ENCODE results near the gene PC.
"Not testable (repeated sequence)": the region's sequence is repeated elsewhere in the genome, so short reads cannot be mapped to it uniquely, and the experiment has no call there.

PC gene

DNA sequence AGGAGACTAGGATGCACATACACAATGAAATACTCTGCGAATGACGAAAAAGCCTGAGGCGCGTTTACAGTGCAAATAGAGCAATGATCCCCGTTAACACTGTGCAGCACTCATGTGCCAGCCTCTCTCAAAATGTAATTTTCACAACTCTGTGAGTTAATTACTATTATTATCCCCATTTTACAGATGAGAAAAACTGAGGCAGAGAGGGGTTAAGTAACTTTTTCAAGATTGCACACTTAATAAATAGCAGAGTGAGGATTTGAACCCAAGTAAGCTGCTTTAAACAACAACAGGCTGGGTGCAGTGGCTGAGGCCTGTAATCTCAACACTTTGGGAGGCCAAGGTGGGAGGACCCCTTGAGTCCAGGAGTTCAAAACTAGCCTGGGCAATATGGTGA, 43.1 kb upstream of the PC start:
- H3K4me3 Mint-ChIP-seq: no peak overlapping the region
- TF ChIP-seq, protein P1, sequence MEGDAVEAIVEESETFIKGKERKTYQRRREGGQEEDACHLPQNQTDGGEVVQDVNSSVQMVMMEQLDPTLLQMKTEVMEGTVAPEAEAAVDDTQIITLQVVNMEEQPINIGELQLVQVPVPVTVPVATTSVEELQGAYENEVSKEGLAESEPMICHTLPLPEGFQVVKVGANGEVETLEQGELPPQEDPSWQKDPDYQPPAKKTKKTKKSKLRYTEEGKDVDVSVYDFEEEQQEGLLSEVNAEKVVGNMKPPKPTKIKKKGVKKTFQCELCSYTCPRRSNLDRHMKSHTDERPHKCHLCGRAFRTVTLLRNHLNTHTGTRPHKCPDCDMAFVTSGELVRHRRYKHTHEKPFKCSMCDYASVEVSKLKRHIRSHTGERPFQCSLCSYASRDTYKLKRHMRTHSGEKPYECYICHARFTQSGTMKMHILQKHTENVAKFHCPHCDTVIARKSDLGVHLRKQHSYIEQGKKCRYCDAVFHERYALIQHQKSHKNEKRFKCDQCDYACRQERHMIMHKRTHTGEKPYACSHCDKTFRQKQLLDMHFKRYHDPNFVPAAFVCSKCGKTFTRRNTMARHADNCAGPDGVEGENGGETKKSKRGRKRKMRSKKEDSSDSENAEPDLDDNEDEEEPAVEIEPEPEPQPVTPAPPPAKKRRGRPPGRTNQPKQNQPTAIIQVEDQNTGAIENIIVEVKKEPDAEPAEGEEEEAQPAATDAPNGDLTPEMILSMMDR (IDR thresholded peaks at IDR 0.05; ENCODE audit: unreplicated experiment in 3 of 3): no peak

DNA sequence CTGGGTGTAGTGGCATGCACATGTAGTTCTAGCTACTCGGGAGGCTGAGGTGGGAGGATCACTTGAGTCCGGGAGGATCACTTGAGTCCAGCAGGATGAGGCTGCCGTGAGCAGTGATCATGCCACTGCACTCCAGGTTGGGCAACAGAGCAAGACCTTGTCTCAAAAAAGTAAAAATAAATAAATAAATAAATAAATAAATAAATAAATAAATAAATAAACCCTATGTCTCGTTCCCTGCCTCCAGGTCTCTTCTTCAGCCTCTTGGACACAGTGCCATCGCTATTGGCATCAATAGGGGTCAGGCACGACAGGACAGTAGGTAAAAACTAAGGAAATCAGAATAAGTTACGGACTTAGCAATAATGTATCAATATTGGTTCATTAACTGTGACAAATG, 41.4 kb upstream of the PC start:
- TF ChIP-seq, protein P1 (IDR thresholded peaks at IDR 0.05; ENCODE audit: unreplicated experiment in 3 of 3): no peak
- H3K9me3 Mint-ChIP-seq: no peaks in the 10 kb centered on the region
- no peak overlapping the region for H3K4me3 Mint-ChIP-seq
- no peak overlapping the region for H3K27ac Mint-ChIP-seq
- H3K4me1 Mint-ChIP-seq: peaks cover 9% of the 10 kb centered on the region
- peaks cover 12% of the 10 kb centered on the region for H3K27me3 Mint-ChIP-seq (ENCODE audit: low read depth)
- H3K36me3 Mint-ChIP-seq (ENCODE audit: low read depth): no peaks in the 10 kb centered on the region

More for the DNA sequence above, 43.1 kb upstream of the PC start:
- peaks cover 9% of the 10 kb centered on the region for H3K4me1 Mint-ChIP-seq
- no peaks in the 10 kb centered on the region for H3K9me3 Mint-ChIP-seq
- peaks cover 17% of the 10 kb centered on the region for H3K27me3 Mint-ChIP-seq (ENCODE audit: low read depth)
- H3K36me3 Mint-ChIP-seq (ENCODE audit: low read depth): no peaks in the 10 kb centered on the region
- no peak overlapping the region for H3K27ac Mint-ChIP-seq

DNA sequence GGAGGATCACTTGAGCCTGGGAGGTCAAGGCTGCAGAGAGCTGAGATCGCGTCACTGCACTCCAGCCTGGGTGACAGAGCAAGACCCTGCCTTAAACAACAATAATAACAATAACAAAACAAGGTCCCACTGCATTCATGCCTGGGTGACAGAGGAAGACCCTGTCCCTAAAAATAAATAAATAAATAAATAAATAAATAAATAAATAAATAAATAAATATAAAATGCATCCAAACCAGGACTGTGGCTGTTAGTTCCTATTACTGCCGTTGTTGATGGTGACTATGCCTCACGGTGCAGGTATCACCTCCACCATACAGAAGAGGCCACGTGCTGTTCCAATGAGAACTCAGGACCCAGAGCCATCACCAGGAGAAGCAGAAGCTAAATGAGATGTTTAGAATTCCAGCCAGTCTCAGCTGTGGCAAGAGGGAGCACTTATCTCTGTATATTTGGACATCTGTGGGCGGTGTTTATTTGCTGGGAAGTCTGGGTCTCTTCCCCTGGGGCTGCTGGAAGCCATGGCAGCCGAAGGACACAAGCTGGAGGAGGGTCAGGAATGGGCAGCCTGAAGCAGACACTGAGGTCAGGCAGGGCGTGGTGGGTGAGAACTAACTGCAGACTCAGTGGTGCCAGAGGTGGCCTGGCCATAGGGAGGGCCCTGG, 38.6 kb upstream of the PC start:
- no peaks in the 10 kb centered on the region for H3K9me3 Mint-ChIP-seq
- H3K4me3 Mint-ChIP-seq: peak overlapping the region in 1 of 3 experiments; percentile 68
- H3K27me3 Mint-ChIP-seq (ENCODE audit: low read depth): peaks cover 5% of the 10 kb centered on the region
- TF ChIP-seq, protein P1 (IDR thresholded peaks at IDR 0.05; ENCODE audit: unreplicated experiment in 3 of 3): no peak
- peaks cover 9% of the 10 kb centered on the region for H3K4me1 Mint-ChIP-seq
- H3K27ac Mint-ChIP-seq: peak overlapping the region in 2 of 3 experiments; percentile 14 to 15
- H3K36me3 Mint-ChIP-seq (ENCODE audit: low read depth): no peaks in the 10 kb centered on the region

DNA sequence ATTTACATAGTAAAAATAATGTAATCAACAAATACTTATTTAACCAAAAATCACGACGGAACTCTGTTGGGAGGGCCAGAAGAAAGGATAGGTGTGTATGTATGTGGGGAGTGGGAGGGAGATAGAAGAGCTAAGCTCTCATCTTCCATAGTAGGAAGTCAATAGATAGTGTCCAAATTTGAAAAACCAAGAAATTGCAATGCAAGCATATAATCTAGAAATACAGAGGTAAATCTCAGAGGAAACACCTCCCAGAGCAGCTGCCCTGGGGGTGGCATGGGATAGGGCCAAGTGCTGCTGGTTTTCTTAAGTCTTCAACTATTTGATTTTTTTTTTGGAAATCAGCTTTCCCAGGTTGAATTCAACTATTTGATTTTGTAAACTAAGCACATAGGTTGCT, 33.9 kb upstream of the PC start:
- Mint-ChIP-seq H3K27ac (no peak overlapping the region), H3K4me1 (peaks cover 11% of the 10 kb centered on the region), H3K4me3 (no peak overlapping the region), H3K27me3 (ENCODE audit: low read depth) (peaks cover 3% of the 10 kb centered on the region), H3K36me3 (ENCODE audit: low read depth) (no peaks in the 10 kb centered on the region), H3K9me3 (no peaks in the 10 kb centered on the region)
- TF ChIP-seq, protein P1 (IDR thresholded peaks at IDR 0.05; ENCODE audit: unreplicated experiment in 3 of 3): no peak

DNA sequence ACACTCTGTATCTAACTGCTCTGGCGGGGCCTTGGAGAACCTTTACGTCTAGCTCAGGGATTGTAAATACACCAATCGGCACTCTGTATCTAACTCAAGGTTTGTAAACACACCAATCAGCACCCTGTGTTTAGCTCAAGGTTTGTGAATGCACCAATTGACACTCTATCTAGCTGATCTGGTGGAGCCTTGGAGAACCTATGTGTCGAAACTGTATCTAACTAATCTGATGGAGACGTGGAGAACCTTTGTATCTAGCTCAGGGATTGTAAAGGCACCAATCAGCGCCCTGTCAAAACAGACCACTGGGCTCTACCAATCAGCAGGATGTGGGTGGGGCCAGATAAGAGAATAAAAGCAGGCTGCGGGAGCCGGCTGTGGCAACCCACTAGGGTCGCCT, 31.2 kb upstream of the PC start:
- H3K4me1 Mint-ChIP-seq; H3K36me3 Mint-ChIP-seq (ENCODE audit: low read depth); H3K9me3 Mint-ChIP-seq; H3K27ac Mint-ChIP-seq; H3K4me3 Mint-ChIP-seq: not testable (repeated sequence)
- peaks cover 14% of the 10 kb centered on the region for H3K27me3 Mint-ChIP-seq (ENCODE audit: low read depth)

DNA sequence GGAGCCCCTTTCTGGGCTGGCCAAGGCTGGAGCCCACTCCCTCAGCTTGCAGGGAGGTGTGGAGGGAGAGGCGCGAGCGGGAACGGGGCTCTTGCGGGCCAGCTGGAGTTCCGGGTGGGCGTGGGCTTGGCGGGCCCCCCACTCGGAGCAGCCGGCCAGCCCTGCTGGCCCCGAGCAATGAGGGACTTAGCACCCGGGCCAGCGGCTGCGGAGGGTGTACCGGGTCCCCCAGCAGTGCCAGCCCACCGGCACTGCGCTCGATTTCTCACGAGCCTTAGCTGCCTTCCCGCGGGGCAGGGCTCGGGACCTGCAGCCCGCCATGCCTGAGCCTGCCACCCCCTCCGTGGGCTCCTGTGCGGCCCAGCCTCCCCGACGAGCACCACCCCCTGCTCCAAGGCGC, 30.6 kb upstream of the PC start:
- H3K4me1 Mint-ChIP-seq; H3K9me3 Mint-ChIP-seq; H3K4me3 Mint-ChIP-seq; H3K36me3 Mint-ChIP-seq (ENCODE audit: low read depth); H3K27ac Mint-ChIP-seq: not testable (repeated sequence)
- H3K27me3 Mint-ChIP-seq (ENCODE audit: low read depth): peaks cover 14% of the 10 kb centered on the region

DNA sequence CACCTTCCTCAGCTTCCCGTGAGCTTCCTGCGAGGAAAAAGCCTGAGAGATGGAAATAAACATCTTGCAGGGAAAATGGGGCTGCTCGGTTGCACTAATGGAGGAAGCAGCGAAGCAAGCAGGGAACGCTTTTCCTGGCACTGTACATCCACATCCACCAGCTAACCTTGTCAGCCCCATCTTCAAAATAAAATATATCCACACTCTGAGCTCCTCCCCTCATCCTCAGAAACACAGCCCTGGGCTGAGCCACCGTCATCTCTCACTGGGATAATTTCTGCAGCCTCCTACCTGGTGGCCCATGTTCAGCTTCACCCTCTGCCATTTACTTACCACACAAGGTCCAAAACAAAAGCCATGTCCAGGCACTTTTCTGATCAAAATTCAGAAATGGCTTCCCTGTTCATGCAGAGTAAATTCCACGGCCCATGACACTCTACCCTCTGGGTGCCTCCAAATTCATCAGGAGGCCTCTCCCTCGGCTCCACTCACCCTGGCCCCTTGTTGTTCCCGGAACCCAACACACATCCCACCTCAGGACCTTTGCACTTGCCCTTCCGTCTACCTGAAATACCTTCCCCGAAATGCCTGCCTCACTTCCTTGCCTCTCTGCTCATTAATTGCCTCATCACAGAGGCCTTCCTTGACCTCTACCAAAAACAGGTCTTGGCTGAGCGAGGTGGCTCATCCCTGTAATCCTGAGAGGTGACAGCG, 29.9 kb upstream of the PC start:
- H3K4me3 Mint-ChIP-seq: no peak overlapping the region
- H3K9me3 Mint-ChIP-seq: no peaks in the 10 kb centered on the region
- H3K4me1 Mint-ChIP-seq: peaks cover 5% of the 10 kb centered on the region
- TF ChIP-seq, protein P1 (IDR thresholded peaks at IDR 0.05; ENCODE audit: unreplicated experiment in 3 of 3): no peak
- no peak overlapping the region for H3K27ac Mint-ChIP-seq
- peaks cover 14% of the 10 kb centered on the region for H3K27me3 Mint-ChIP-seq (ENCODE audit: low read depth)
- no peaks in the 10 kb centered on the region for H3K36me3 Mint-ChIP-seq (ENCODE audit: low read depth)

Data from nephron (organoid).